ENCODE measurements around the gene MCFD2.
A peak's percentile ranks its signal among the peaks of the same experiment; 100 is the strongest.

Gene MCFD2

GRCh38 chr2:46866770-46867246 lies 48.8 kb downstream of the MCFD2 start:
- Histone ChIP-seq H3K27me3 (ENCODE audit: control insufficient read depth, insufficient read depth, low read length) (no peaks in the 10 kb centered on the region), H3K27ac (peak overlapping the region; percentile 54), H2AFZ (no peak overlapping the region), H3K4me3 (ENCODE audit: low read depth, low read length) (no peak overlapping the region), H3K9me3 (ENCODE audit: control insufficient read depth, low read length) (no peaks in the 10 kb centered on the region), H3K36me3 (ENCODE audit: control insufficient read depth, insufficient read depth, low read length) (no peaks in the 10 kb centered on the region), H3K4me1 (no peaks in the 10 kb centered on the region), H3K9ac (no peak overlapping the region), H3K79me2 (no peaks in the 10 kb centered on the region), H3K4me2 (ENCODE audit: low read length) (no peak overlapping the region)
- TF ChIP-seq CTCF (IDR thresholded peaks at IDR 0.05): no peak

GRCh38 chr2:46865181-46865970 lies 50.2 kb downstream of the MCFD2 start:
- Histone ChIP-seq H3K27ac (no peak overlapping the region), H2AFZ (no peak overlapping the region), H3K4me1 (no peaks in the 10 kb centered on the region), H3K9ac (no peak overlapping the region), H3K9me3 (ENCODE audit: control insufficient read depth, low read length) (no peaks in the 10 kb centered on the region), H3K36me3 (ENCODE audit: control insufficient read depth, insufficient read depth, low read length) (no peaks in the 10 kb centered on the region), H3K4me2 (ENCODE audit: low read length) (no peak overlapping the region), H3K4me3 (ENCODE audit: low read depth, low read length) (no peak overlapping the region), H3K27me3 (ENCODE audit: control insufficient read depth, insufficient read depth, low read length) (no peaks in the 10 kb centered on the region), H3K79me2 (no peaks in the 10 kb centered on the region)
- TF ChIP-seq CTCF (IDR thresholded peaks at IDR 0.05): no peak

- Histone ChIP-seq H3K27ac (no peak overlapping the region), H3K79me2 (no peaks in the 10 kb centered on the region), H3K27me3 (ENCODE audit: control insufficient read depth, insufficient read depth, low read length) (no peaks in the 10 kb centered on the region), H3K9me3 (ENCODE audit: control insufficient read depth, low read length) (no peaks in the 10 kb centered on the region), H2AFZ (no peak overlapping the region), H3K4me2 (ENCODE audit: low read length) (no peak overlapping the region), H3K4me1 (no peaks in the 10 kb centered on the region), H3K36me3 (ENCODE audit: control insufficient read depth, insufficient read depth, low read length) (no peaks in the 10 kb centered on the region), H3K4me3 (ENCODE audit: low read depth, low read length) (no peak overlapping the region), H3K9ac (no peak overlapping the region)
- TF ChIP-seq CTCF (IDR thresholded peaks at IDR 0.05): no peak
Observed at GRCh38 chr2:46863882-46864281, 51.7 kb downstream of the MCFD2 start.

- Histone ChIP-seq H3K9ac (no peak overlapping the region), H3K36me3 (ENCODE audit: control insufficient read depth, insufficient read depth, low read length) (no peaks in the 10 kb centered on the region), H3K4me3 (ENCODE audit: low read depth, low read length) (no peak overlapping the region), H2AFZ (no peak overlapping the region), H3K4me1 (no peaks in the 10 kb centered on the region), H3K27ac (no peak overlapping the region), H3K79me2 (no peaks in the 10 kb centered on the region), H3K27me3 (ENCODE audit: control insufficient read depth, insufficient read depth, low read length) (no peaks in the 10 kb centered on the region), H3K4me2 (ENCODE audit: low read length) (no peak overlapping the region), H3K9me3 (ENCODE audit: control insufficient read depth, low read length) (no peaks in the 10 kb centered on the region)
- no peak for TF ChIP-seq CTCF (IDR thresholded peaks at IDR 0.05)
Observed at GRCh38 chr2:46862514-46862913, 53.1 kb downstream of the MCFD2 start.

GRCh38 chr2:46861916-46862315 lies 53.7 kb downstream of the MCFD2 start:
- Histone ChIP-seq H3K9ac (no peak overlapping the region), H3K27ac (no peak overlapping the region), H3K4me3 (ENCODE audit: low read depth, low read length) (no peak overlapping the region), H2AFZ (no peak overlapping the region), H3K36me3 (ENCODE audit: control insufficient read depth, insufficient read depth, low read length) (no peaks in the 10 kb centered on the region), H3K4me2 (ENCODE audit: low read length) (no peak overlapping the region), H3K79me2 (no peaks in the 10 kb centered on the region), H3K9me3 (ENCODE audit: control insufficient read depth, low read length) (no peaks in the 10 kb centered on the region), H3K27me3 (ENCODE audit: control insufficient read depth, insufficient read depth, low read length) (no peaks in the 10 kb centered on the region), H3K4me1 (no peaks in the 10 kb centered on the region)
- TF ChIP-seq CTCF (IDR thresholded peaks at IDR 0.05): no peak

Measured in parathyroid adenoma (tissue), 2 donors.